Measurements from ENCODE around the gene TMEM238.

Gene TMEM238

GRCh38 chr19:55368106-55368505 lies 16.0 kb downstream of the TMEM238 start:
- TF ChIP-seq POLR2AphosphoS5 (IDR thresholded peaks at IDR 0.05; ENCODE audit: low read depth) (no peak), SPI1 (IDR thresholded peaks at IDR 0.05; ENCODE audit: borderline replicate concordance, low read depth) (no peak), CTCF (IDR thresholded peaks at IDR 0.05; ENCODE audit: insufficient read depth, low read length) (no peak), REST (IDR thresholded peaks at IDR 0.05; ENCODE audit: insufficient replicate concordance, low read depth) (no peak)
- H3K27ac ChIP-seq (replicated peaks) = no peak overlapping the region
- DNase-seq (ENCODE audit: low read depth in 1 of 2, low spot score in 1 of 2) = no peak
- H3K27me3 ChIP-seq (ENCODE audit: insufficient read depth, poor library complexity, severe bottlenecking) = peaks cover 39% of the 10 kb centered on the region
- H3K4me3 ChIP-seq (replicated peaks; ENCODE audit: insufficient read depth, low read length) = no peak overlapping the region

GRCh38 chr19:55366790-55367189 lies 17.3 kb downstream of the TMEM238 start:
- peaks cover 30% of the 10 kb centered on the region for H3K27me3 ChIP-seq (ENCODE audit: insufficient read depth, poor library complexity, severe bottlenecking)
- H3K4me3 ChIP-seq (replicated peaks; ENCODE audit: insufficient read depth, low read length) = no peak overlapping the region
- no peak for DNase-seq (ENCODE audit: low read depth in 1 of 2, low spot score in 1 of 2)
- no peak for TF ChIP-seq REST (IDR thresholded peaks at IDR 0.05; ENCODE audit: insufficient replicate concordance, low read depth)
- TF ChIP-seq SPI1 (IDR thresholded peaks at IDR 0.05; ENCODE audit: borderline replicate concordance, low read depth) = no peak
- no peak for TF ChIP-seq CTCF (IDR thresholded peaks at IDR 0.05; ENCODE audit: insufficient read depth, low read length)
- TF ChIP-seq POLR2AphosphoS5 (IDR thresholded peaks at IDR 0.05; ENCODE audit: low read depth) = no peak
- TF ChIP-seq GABPA (IDR thresholded peaks at IDR 0.05; ENCODE audit: low read depth) = no peak
- no peak overlapping the region for H3K27ac ChIP-seq (replicated peaks)

GRCh38 chr19:55365964-55366363 lies 18.1 kb downstream of the TMEM238 start:
- Histone ChIP-seq H3K27me3 (ENCODE audit: insufficient read depth, poor library complexity, severe bottlenecking) (peaks cover 21% of the 10 kb centered on the region), H3K4me3 (replicated peaks; ENCODE audit: insufficient read depth, low read length) (no peak overlapping the region), H3K27ac (replicated peaks) (no peak overlapping the region)
- no peak for TF ChIP-seq POLR2AphosphoS5 (IDR thresholded peaks at IDR 0.05; ENCODE audit: low read depth)
- no peak for TF ChIP-seq CTCF (IDR thresholded peaks at IDR 0.05; ENCODE audit: insufficient read depth, low read length)
- TF ChIP-seq GABPA (IDR thresholded peaks at IDR 0.05; ENCODE audit: low read depth) = no peak
- TF ChIP-seq SPI1 (IDR thresholded peaks at IDR 0.05; ENCODE audit: borderline replicate concordance, low read depth) = no peak
- TF ChIP-seq REST (IDR thresholded peaks at IDR 0.05; ENCODE audit: insufficient replicate concordance, low read depth) = no peak
- no peak for DNase-seq (ENCODE audit: low read depth in 1 of 2, low spot score in 1 of 2)
